ENCODE data around the gene ICAM2.

GRCh38 chr17:63975541-63976092 lies 44.8 kb downstream of the ICAM2 start:
- no peak for TF ChIP-seq CTCF (IDR thresholded peaks at IDR 0.05)
- no peak for TF ChIP-seq POLR2A (IDR thresholded peaks at IDR 0.05)
